Measurements from ENCODE around the gene TYSND1.
"Not testable (repeated sequence)": the region's sequence is repeated elsewhere in the genome, so short reads cannot be mapped to it uniquely, and the experiment has no call there.

TYSND1 gene

GRCh38 chr10:70146489-70147258, at the start of gene TYSND1:
TSS of gene TYSND1 (minus strand) at chr10:70146700. CDS start at chr10:70146586, 114 bp downstream.
- DNase-seq (ENCODE audit: low read depth): peak; percentile 85

GRCh38 chr10:70193391-70193844, 46.9 kb upstream of the TYSND1 start:
- DNase-seq (ENCODE audit: low read depth): no peak

- DNase-seq (ENCODE audit: low read depth): no peak
Observed at GRCh38 chr10:70192326-70192968, 45.9 kb upstream of the TYSND1 start.

GRCh38 chr10:70191972-70192305, 45.4 kb upstream of the TYSND1 start:
- no peak for DNase-seq (ENCODE audit: low read depth)

GRCh38 chr10:70191161-70191971, 44.9 kb upstream of the TYSND1 start:
- DNase-seq (ENCODE audit: low read depth): no peak

- DNase-seq (ENCODE audit: low read depth): no peak
Observed at GRCh38 chr10:70190581-70190980, 44.1 kb upstream of the TYSND1 start.

- DNase-seq (ENCODE audit: low read depth): no peak
Observed at GRCh38 chr10:70190102-70190501, 43.6 kb upstream of the TYSND1 start.

GRCh38 chr10:70188768-70189167, 42.3 kb upstream of the TYSND1 start:
- DNase-seq (ENCODE audit: low read depth): no peak

- no peak for DNase-seq (ENCODE audit: low read depth)
Observed at GRCh38 chr10:70186571-70186970, 40.1 kb upstream of the TYSND1 start.

- no peak for DNase-seq (ENCODE audit: low read depth)
Observed at GRCh38 chr10:70186090-70186489, 39.6 kb upstream of the TYSND1 start.

- DNase-seq (ENCODE audit: low read depth): no peak
Observed at GRCh38 chr10:70183304-70183703, 36.8 kb upstream of the TYSND1 start.

GRCh38 chr10:70179209-70179608, 32.7 kb upstream of the TYSND1 start:
- DNase-seq (ENCODE audit: low read depth): not testable (repeated sequence)

GRCh38 chr10:70178139-70178725, 31.7 kb upstream of the TYSND1 start:
- DNase-seq (ENCODE audit: low read depth): no peak

GRCh38 chr10:70176441-70176840, 29.9 kb upstream of the TYSND1 start:
- no peak for DNase-seq (ENCODE audit: low read depth)

- DNase-seq (ENCODE audit: low read depth): no peak
Observed at GRCh38 chr10:70175516-70175915, 29.0 kb upstream of the TYSND1 start.

GRCh38 chr10:70174058-70174741, 27.7 kb upstream of the TYSND1 start:
- DNase-seq (ENCODE audit: low read depth): no peak

GRCh38 chr10:70169649-70170364, 23.3 kb upstream of the TYSND1 start:
- DNase-seq (ENCODE audit: low read depth): no peak

- no peak for DNase-seq (ENCODE audit: low read depth)
Observed at GRCh38 chr10:70169011-70169410, 22.5 kb upstream of the TYSND1 start.

- no peak for DNase-seq (ENCODE audit: low read depth)
Observed at GRCh38 chr10:70167246-70167645, 20.7 kb upstream of the TYSND1 start.

GRCh38 chr10:70166394-70166793, 19.9 kb upstream of the TYSND1 start:
- DNase-seq (ENCODE audit: low read depth): no peak

GRCh38 chr10:70164163-70164562, 17.7 kb upstream of the TYSND1 start:
- no peak for DNase-seq (ENCODE audit: low read depth)

All from stimulated activated CD8-positive, alpha-beta memory T cell treated with anti-CD3 and anti-CD28 coated beads, Interleukin-4, amount 100 ng/mL, for 24 hours (primary cell).